CD4-positive, alpha-beta T cell (primary cell): ENCODE measurements around the gene NOL11. TPM values are rescaled to one million over a fixed set of nuclear protein-coding genes. Genes with fewer than 3 reads are reported as not detected.

Experiments
- ATAC-seq: fragments of 200-7000 bp; cut with Tn5 transposase; one replicate; pipeline ENCODE4 v1.10.0; 2022; ENCODE audit warnings: mild to moderate bottlenecking; ENCODE audit not compliant: poor library complexity
- CTCF ChIA-PET: fragments of 350-600 bp; sonication (Branson Sonifier 250); formaldehyde crosslinking; loops from one replicate; lab custom pipeline; 2021; ENCODE audit warnings: antibody characterized with exemption, inconsistent platforms; lab: Charles Lee
- POLR2A ChIA-PET: fragments of 350-600 bp; sonication (Branson Sonifier 250); formaldehyde crosslinking; loops from one replicate; lab custom pipeline; 2021; ENCODE audit warnings: antibody characterized with exemption, inconsistent platforms; lab: Charles Lee
- DNase-seq, 14 experiments: peaks; one replicate each; pipeline ENCODE4 v3.0.0-alpha.2; 2013 to 2020; ENCODE audit warnings: mixed read lengths in 2 of 14
- H3K27ac ChIP-seq, 2 donors: one replicate each; pipeline versions ENCODE4 v1.5.1 to v1.7.0; 2013; ENCODE audit warnings: low read length in 2 of 2, low read depth in 1 of 2, mild to moderate bottlenecking in 1 of 2
- H3K27me3 ChIP-seq, 2 experiments: 1 replicate in 1 of 2; 2 replicates in 1 of 2; pipeline versions ENCODE4 v1.6.1 to v1.7.0; 2013; ENCODE audit warnings: low read length in 2 of 2, control low read depth in 1 of 2, mild to moderate bottlenecking in 1 of 2, moderate library complexity in 1 of 2; ENCODE audit not compliant: insufficient read depth in 2 of 2, control insufficient read depth in 1 of 2
- H3K36me3 ChIP-seq: one replicate; pipeline ENCODE4 v1.6.1; 2013; ENCODE audit warnings: low read length, control low read depth; ENCODE audit not compliant: insufficient read depth
- H3K4me1 ChIP-seq: one replicate; pipeline ENCODE4 v1.6.1; 2013; ENCODE audit warnings: low read length, control low read depth; ENCODE audit not compliant: insufficient read depth
- H3K4me3 ChIP-seq: one replicate; pipeline ENCODE4 v1.5.1; 2013; ENCODE audit warnings: mild to moderate bottlenecking, low read length, moderate library complexity
- H3K9me3 ChIP-seq, 2 experiments: 1 replicate in 1 of 2; 2 replicates in 1 of 2; pipeline versions ENCODE4 v1.6.1 to v1.7.0; 2013; ENCODE audit warnings: low read length in 2 of 2, mild to moderate bottlenecking in 2 of 2, control low read depth in 1 of 2, moderate library complexity in 1 of 2; ENCODE audit not compliant: control insufficient read depth in 1 of 2, insufficient read depth in 1 of 2
- H3K27ac Mint-ChIP-seq: one replicate; pipeline ENCODE4 v1.8.0; 2020; ENCODE audit warnings: mixed read lengths
- H3K27me3 Mint-ChIP-seq: one replicate; pipeline ENCODE4 v1.8.0; 2021; ENCODE audit warnings: mixed read lengths
- H3K36me3 Mint-ChIP-seq: one replicate; pipeline ENCODE4 v1.8.0; 2021; ENCODE audit warnings: low read depth, mixed read lengths
- H3K4me1 Mint-ChIP-seq: one replicate; pipeline ENCODE4 v1.8.0; 2021; ENCODE audit warnings: low read depth, mixed read lengths
- H3K4me3 Mint-ChIP-seq: one replicate; pipeline ENCODE4 v1.8.0; 2020; ENCODE audit warnings: mild to moderate bottlenecking, mixed read lengths
- H3K9me3 Mint-ChIP-seq: one replicate; pipeline ENCODE4 v1.8.0; 2020; ENCODE audit warnings: mixed read lengths
- intact Hi-C, 2 experiments: fragments of 100-400 bp; cut with DNase I in 1 of 2; cut with micrococcal nuclease in 1 of 2; formaldehyde crosslinking; loops; one replicate each; pipeline versions ENCODE4 v1.15.1 to v1.9.0; 2023 to 2025; cut with DNase I, micrococcal nuclease
- total RNA-seq, 174 experiments: library from RNA in 2 of 174; stranded (reverse) in 2 of 174; gene quantifications; one replicate each; pipeline ENCODE4 v1.2.3 and lab custom pipeline; 2021 to 2026
- TF ChIP-seq, protein P1 (sequence below): fragments of 200-600 bp; IDR thresholded peaks from one replicate; pipeline ENCODE4 v1.8.0; 2022; ENCODE audit warnings: antibody characterized with exemption, mild to moderate bottlenecking

The NOL11 gene
- total RNA-seq, 2 experiments from 2014 or later, result 89.1 to 91.2 TPM

DNA sequence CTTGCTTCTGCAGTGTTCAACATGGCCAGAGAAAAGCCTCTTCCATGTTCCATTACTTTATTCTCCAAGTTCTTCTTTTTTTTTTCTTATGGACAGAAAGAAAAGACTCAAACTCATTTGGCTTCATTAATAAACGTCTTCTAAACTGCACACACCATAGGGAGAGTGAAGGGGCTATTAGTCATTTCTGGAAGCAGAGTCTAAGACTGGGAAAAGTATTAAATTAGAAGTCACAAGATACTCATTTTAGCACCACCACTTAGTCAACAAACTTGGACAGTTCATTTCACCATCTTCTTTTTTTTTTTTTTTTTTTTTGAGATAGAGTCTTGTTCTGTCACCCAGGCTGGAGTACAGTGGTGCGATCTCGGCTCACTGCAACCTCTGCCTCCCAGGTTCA is 52.8 kb downstream of the NOL11 start:
- Mint-ChIP-seq H3K27me3 (no peaks in the 10 kb centered on the region), H3K36me3 (no peaks in the 10 kb centered on the region), H3K9me3 (no peaks in the 10 kb centered on the region), H3K27ac (no peak overlapping the region), H3K4me3 (no peak overlapping the region), H3K4me1 (no peaks in the 10 kb centered on the region)
- H3K27me3 ChIP-seq, result no peaks in the 10 kb centered on the region
- DNase-seq, result no peak
- CTCF ChIA-PET, result no interaction called here
- H3K36me3 ChIP-seq, result no peaks in the 10 kb centered on the region
- intact Hi-C loops, result no loop called here
- no peaks in the 10 kb centered on the region for H3K4me1 ChIP-seq
- TF ChIP-seq, protein P1, sequence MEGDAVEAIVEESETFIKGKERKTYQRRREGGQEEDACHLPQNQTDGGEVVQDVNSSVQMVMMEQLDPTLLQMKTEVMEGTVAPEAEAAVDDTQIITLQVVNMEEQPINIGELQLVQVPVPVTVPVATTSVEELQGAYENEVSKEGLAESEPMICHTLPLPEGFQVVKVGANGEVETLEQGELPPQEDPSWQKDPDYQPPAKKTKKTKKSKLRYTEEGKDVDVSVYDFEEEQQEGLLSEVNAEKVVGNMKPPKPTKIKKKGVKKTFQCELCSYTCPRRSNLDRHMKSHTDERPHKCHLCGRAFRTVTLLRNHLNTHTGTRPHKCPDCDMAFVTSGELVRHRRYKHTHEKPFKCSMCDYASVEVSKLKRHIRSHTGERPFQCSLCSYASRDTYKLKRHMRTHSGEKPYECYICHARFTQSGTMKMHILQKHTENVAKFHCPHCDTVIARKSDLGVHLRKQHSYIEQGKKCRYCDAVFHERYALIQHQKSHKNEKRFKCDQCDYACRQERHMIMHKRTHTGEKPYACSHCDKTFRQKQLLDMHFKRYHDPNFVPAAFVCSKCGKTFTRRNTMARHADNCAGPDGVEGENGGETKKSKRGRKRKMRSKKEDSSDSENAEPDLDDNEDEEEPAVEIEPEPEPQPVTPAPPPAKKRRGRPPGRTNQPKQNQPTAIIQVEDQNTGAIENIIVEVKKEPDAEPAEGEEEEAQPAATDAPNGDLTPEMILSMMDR, result no peak
- ATAC-seq, result no peak
- no peaks in the 10 kb centered on the region for H3K9me3 ChIP-seq
- no peak overlapping the region for H3K27ac ChIP-seq
- POLR2A ChIA-PET, result no interaction called here
- H3K4me3 ChIP-seq, result no peak overlapping the region

DNA sequence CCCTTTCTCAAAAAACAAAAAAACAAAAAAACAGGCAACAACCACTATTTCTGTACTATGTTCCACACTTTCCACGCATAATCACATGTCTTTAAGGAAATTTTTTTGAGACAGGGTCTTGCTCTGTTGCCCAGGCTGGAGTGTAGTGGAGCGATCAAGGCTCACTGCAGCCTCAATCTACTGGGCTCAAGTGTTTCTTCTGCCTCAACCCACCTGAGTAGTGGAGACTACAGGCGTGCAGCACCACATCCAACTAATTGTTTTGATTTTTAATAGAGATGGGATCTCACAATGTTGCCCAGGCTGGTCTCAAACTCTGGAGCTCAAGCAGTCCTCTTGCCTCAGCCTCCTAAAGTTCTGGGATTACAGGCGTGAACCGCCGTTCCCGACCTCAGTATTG is 54.9 kb downstream of the NOL11 start:
- POLR2A ChIA-PET, result no interaction called here
- Histone ChIP-seq H3K27me3 (no peaks in the 10 kb centered on the region), H3K4me3 (no peak overlapping the region), H3K27ac (no peak overlapping the region), H3K36me3 (no peaks in the 10 kb centered on the region), H3K9me3 (no peaks in the 10 kb centered on the region), H3K4me1 (no peaks in the 10 kb centered on the region)
- no peak for ATAC-seq
- Mint-ChIP-seq H3K4me1 (no peaks in the 10 kb centered on the region), H3K4me3 (no peak overlapping the region), H3K9me3 (no peaks in the 10 kb centered on the region), H3K36me3 (no peaks in the 10 kb centered on the region), H3K27ac (no peak overlapping the region), H3K27me3 (no peaks in the 10 kb centered on the region)
- TF ChIP-seq, protein P1, result no peak
- no peak for DNase-seq
- CTCF ChIA-PET, result no interaction called here
- intact Hi-C loops, result no loop called here

DNA sequence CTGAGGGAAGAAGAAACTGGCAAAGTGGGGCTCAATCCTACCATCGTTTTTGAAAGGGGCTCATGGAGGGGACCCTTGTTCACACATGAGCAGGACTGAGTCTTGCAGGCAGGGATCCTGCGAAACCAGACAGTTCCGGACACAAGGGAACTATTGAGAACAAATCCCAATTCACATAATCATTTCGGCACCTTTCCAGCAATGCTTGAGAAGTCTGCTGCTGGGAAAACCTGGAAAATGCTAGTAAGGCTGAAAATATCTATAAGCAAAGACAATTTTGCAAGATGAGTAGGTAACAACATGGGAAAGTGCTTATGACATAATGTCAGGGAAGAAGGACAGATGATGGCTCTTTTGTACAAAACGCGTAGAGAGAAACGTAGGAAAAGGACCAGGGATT is 55.5 kb downstream of the NOL11 start:
- Mint-ChIP-seq H3K4me1 (no peaks in the 10 kb centered on the region), H3K4me3 (no peak overlapping the region), H3K9me3 (no peaks in the 10 kb centered on the region), H3K27me3 (no peaks in the 10 kb centered on the region), H3K27ac (no peak overlapping the region), H3K36me3 (no peaks in the 10 kb centered on the region)
- TF ChIP-seq, protein P1, result no peak
- H3K4me1 ChIP-seq, result no peaks in the 10 kb centered on the region
- no peak for ATAC-seq
- H3K4me3 ChIP-seq, result no peak overlapping the region
- intact Hi-C loops, result no loop called here
- H3K9me3 ChIP-seq, result no peaks in the 10 kb centered on the region
- ChIA-PET POLR2A (no interaction called here), CTCF (no interaction called here)
- no peaks in the 10 kb centered on the region for H3K27me3 ChIP-seq
- no peak overlapping the region for H3K27ac ChIP-seq
- no peak for DNase-seq
- H3K36me3 ChIP-seq, result no peaks in the 10 kb centered on the region
